B cell (primary cell): Measurements from ENCODE around the gene CTDSP2. TPM values are rescaled to one million over a fixed set of nuclear protein-coding genes. Genes with fewer than 3 reads are reported as not detected.
"Not testable (repeated sequence)": the region's sequence is repeated elsewhere in the genome, so short reads cannot be mapped to it uniquely, and the experiment has no call there.

Experiments used
- ATAC-seq: fragments of 200-7000 bp; cut with Tn5 transposase; one replicate; pipeline ENCODE4 v1.10.0; 2021; ENCODE audit warnings: low read depth, mild to moderate bottlenecking, moderate number of reproducible peaks, moderate library complexity
- CTCF ChIA-PET: fragments of 350-600 bp; sonication (Branson Sonifier 250); formaldehyde crosslinking; loops from one replicate; lab custom pipeline; 2021; ENCODE audit warnings: antibody characterized with exemption, inconsistent platforms; lab: Charles Lee
- POLR2A ChIA-PET: fragments of 350-600 bp; sonication (Branson Sonifier 250); formaldehyde crosslinking; loops from one replicate; lab custom pipeline; 2021; ENCODE audit warnings: antibody characterized with exemption; lab: Charles Lee
- DNase-seq: peaks from one replicate; pipeline ENCODE4 v3.0.0; 2013
- H2AFZ ChIP-seq: 2 replicates; pipeline ENCODE4 v1.6.1; 2012; ENCODE audit warnings: mild to moderate bottlenecking, low read depth, low read length; ENCODE audit not compliant: insufficient read depth, poor library complexity, severe bottlenecking
- H3K27ac ChIP-seq, 2 donors: 1 replicate in 1 of 2; 2 replicates in 1 of 2; pipeline ENCODE4 v1.5.1; 2012 to 2013; ENCODE audit warnings: low read length in 2 of 2, mild to moderate bottlenecking in 2 of 2, moderate library complexity in 1 of 2
- H3K27me3 ChIP-seq, 4 experiments: fragments of 200-600 bp in 1 of 4; sonication (generic) in 1 of 4; replicated peaks in 1 of 4; 1 replicate in 2 of 4; 2 replicates in 2 of 4; pipeline versions ENCODE4 v1.6.1 to v1.7.0; 2013 to 2016; ENCODE audit warnings: low read length in 3 of 4, mild to moderate bottlenecking in 2 of 4, mixed read lengths in 1 of 4, moderate library complexity in 1 of 4; ENCODE audit not compliant: insufficient read depth in 4 of 4, control insufficient read depth in 3 of 4; ENCODE audit errors: control extremely low read depth in 1 of 4
- H3K36me3 ChIP-seq, 2 experiments: replicated peaks in 1 of 2; 1 replicate in 1 of 2; 2 replicates in 1 of 2; pipeline versions ENCODE4 v1.6.1 to v1.7.1; 2013; ENCODE audit warnings: low read length in 1 of 2; ENCODE audit not compliant: insufficient read depth in 2 of 2, control insufficient read depth in 1 of 2; ENCODE audit errors: control extremely low read depth in 1 of 2, extremely low read depth in 1 of 2
- H3K4me1 ChIP-seq, 2 donors: fragments of 200-600 bp in 1 of 2; sonication (generic) in 1 of 2; 1 replicate in 1 of 2; 2 replicates in 1 of 2; pipeline versions ENCODE4 v1.5.1 to v1.6.1; 2013 to 2017; ENCODE audit warnings: low read length in 2 of 2; ENCODE audit not compliant: control insufficient read depth in 2 of 2, insufficient read depth in 2 of 2
- H3K4me2 ChIP-seq: replicated peaks from 2 replicates; pipeline ENCODE3; 2012; ENCODE audit warnings: mild to moderate bottlenecking, low read depth, low read length; ENCODE audit not compliant: poor library complexity, severe bottlenecking
- H3K4me3 ChIP-seq, 5 experiments: fragments of 200-600 bp in 1 of 5; sonication (generic) in 1 of 5; 1 replicate in 3 of 5; 2 replicates in 2 of 5; pipeline versions ENCODE4 v1.5.1 to v1.7.0; 2011 to 2016; ENCODE audit warnings: low read length in 4 of 5, mild to moderate bottlenecking in 4 of 5, low read depth in 2 of 5, control low read depth in 1 of 5, moderate library complexity in 1 of 5; ENCODE audit not compliant: insufficient read depth in 1 of 5; ENCODE audit errors: control extremely low read depth in 1 of 5, extremely low read depth in 1 of 5
- H3K79me2 ChIP-seq: fragments of 200-600 bp; sonication (generic); one replicate; pipeline ENCODE4 v1.6.0; 2016; ENCODE audit warnings: low read length; ENCODE audit not compliant: control insufficient read depth, insufficient read depth
- H3K9ac ChIP-seq: fragments of 200-600 bp; sonication (generic); 2 replicates; pipeline ENCODE4 v1.6.1; 2017; ENCODE audit warnings: mild to moderate bottlenecking, low read length, moderate library complexity
- H3K9me3 ChIP-seq, 3 donors: one replicate each; pipeline versions ENCODE4 v1.6.1 to v1.7.1; 2013; ENCODE audit warnings: low read length in 2 of 3; ENCODE audit not compliant: control insufficient read depth in 2 of 3, insufficient read depth in 1 of 3; ENCODE audit errors: control extremely low read depth in 1 of 3
- H4K20me1 ChIP-seq: 2 replicates; pipeline ENCODE4 v1.6.0; 2012; ENCODE audit warnings: mild to moderate bottlenecking, low read length; ENCODE audit not compliant: insufficient read depth, control insufficient read depth, poor library complexity, severe bottlenecking
- H3K27ac Mint-ChIP-seq: one replicate; pipeline ENCODE4 v1.8.0; 2021; ENCODE audit warnings: mixed read lengths
- H3K27me3 Mint-ChIP-seq: one replicate; pipeline ENCODE4 v1.8.0; 2021; ENCODE audit warnings: mixed read lengths
- H3K4me1 Mint-ChIP-seq: one replicate; pipeline ENCODE4 v1.8.0; 2021; ENCODE audit warnings: mixed read lengths
- H3K4me3 Mint-ChIP-seq: one replicate; pipeline ENCODE4 v1.8.0; 2021; ENCODE audit warnings: mixed read lengths
- H3K9me3 Mint-ChIP-seq: one replicate; pipeline ENCODE4 v1.8.0; 2022; ENCODE audit warnings: mixed read lengths; ENCODE audit not compliant: insufficient read depth
- CTCF ChIP-seq: fragments of 200-600 bp; IDR thresholded peaks from one replicate; pipeline ENCODE4 v1.8.0; 2022; ENCODE audit warnings: antibody characterized with exemption, mild to moderate bottlenecking
- EZH2 ChIP-seq: IDR thresholded peaks from 2 replicates; pipeline ENCODE4 v1.6.1; 2012; ENCODE audit warnings: borderline replicate concordance, low read depth, mild to moderate bottlenecking, moderate library complexity, low read length; ENCODE audit not compliant: insufficient read depth, poor library complexity, severe bottlenecking
- WGBS: methylation state at CpG from one replicate; pipeline ENCODE4 v1.1.5; 2013; ENCODE audit warnings: missing lambda C conversion rate; ENCODE audit not compliant: insufficient coverage; 5-methylcytosine and 5-hydroxymethylcytosine counted together
- intact Hi-C: fragments of 100-400 bp; cut with micrococcal nuclease; formaldehyde crosslinking; loops from one replicate; pipeline ENCODE4 v1.10.0; 2022
- polyA plus RNA-seq: library from polyadenylated mRNA; depleted of rRNA; stranded (reverse); fragments of >200 nt; gene quantifications from 2 replicates; pipeline ENCODE4 v1.2.3, GENCODE V29; 2012
- total RNA-seq, 2 donors: library from RNA; stranded (reverse); fragments of 120-200 nt in 1 of 2; gene quantifications; 1 replicate in 1 of 2; 2 replicates in 1 of 2; pipeline versions ENCODE4 v1.2.3 to v1.2.4, GENCODE V29; 2013 to 2022

Gene CTDSP2
- total and polyA plus RNA-seq, 2 donors (not counting 1 experiment from before 2014, with no cell fraction given): 99.1 to 209 TPM

GRCh38 chr12:57859121-57859520 lies 12.6 kb upstream of the CTDSP2 start:
- POLR2A ChIA-PET: no interaction called here
- Mint-ChIP-seq H3K4me1 (peaks cover 6% of the 10 kb centered on the region), H3K27me3 (peaks cover 42% of the 10 kb centered on the region), H3K4me3 (no peak overlapping the region), H3K27ac (no peak overlapping the region), H3K9me3 (no peaks in the 10 kb centered on the region)
- Histone ChIP-seq H3K36me3 (no peaks in the 10 kb centered on the region), H3K9ac (no peak overlapping the region), H3K4me1 (peaks cover 0 to 6% of the 10 kb centered on the region in 2 donors), H3K27ac (no peak overlapping the region), H3K27me3 (peaks cover 0 to 24% (median 9%) of the 10 kb centered on the region in 4 experiments), H3K4me2 (no peak overlapping the region), H3K4me3 (no peak overlapping the region), H3K9me3 (peaks cover 0 to 2% (median 0%) of the 10 kb centered on the region in 3 donors), H4K20me1 (no peaks in the 10 kb centered on the region), H3K79me2 (no peaks in the 10 kb centered on the region), H2AFZ (no peak overlapping the region)
- intact Hi-C loops: no loop called here
- WGBS: no CpG with 5 or more reads among the region's 5 CpGs
- ATAC-seq (no peak), DNase-seq (no peak)
- TF ChIP-seq EZH2 (no peak), CTCF (no peak)
- CTCF ChIA-PET: no interaction called here

GRCh38 chr12:57858123-57858522 lies 11.6 kb upstream of the CTDSP2 start:
- H3K27ac Mint-ChIP-seq, intact Hi-C loops, H3K4me1 ChIP-seq, H3K4me2 ChIP-seq, H3K9me3 ChIP-seq, H3K27ac ChIP-seq, H3K36me3 ChIP-seq, DNase-seq, H2AFZ ChIP-seq, H3K4me3 ChIP-seq, ATAC-seq, H4K20me1 ChIP-seq, POLR2A ChIA-PET, CTCF ChIA-PET, H3K9me3 Mint-ChIP-seq, H3K4me3 Mint-ChIP-seq, H3K9ac ChIP-seq, H3K79me2 ChIP-seq: not testable (repeated sequence)
- WGBS: 71% methylated on average over 1 of the region's 7 CpGs
- Mint-ChIP-seq H3K4me1 (peaks cover 12% of the 10 kb centered on the region), H3K27me3 (peaks cover 50% of the 10 kb centered on the region)
- peaks cover 0 to 22% (median 2%) of the 10 kb centered on the region in 4 experiments for H3K27me3 ChIP-seq
